ENCODE data around the gene FAM174C.

FAM174C gene

DNA sequence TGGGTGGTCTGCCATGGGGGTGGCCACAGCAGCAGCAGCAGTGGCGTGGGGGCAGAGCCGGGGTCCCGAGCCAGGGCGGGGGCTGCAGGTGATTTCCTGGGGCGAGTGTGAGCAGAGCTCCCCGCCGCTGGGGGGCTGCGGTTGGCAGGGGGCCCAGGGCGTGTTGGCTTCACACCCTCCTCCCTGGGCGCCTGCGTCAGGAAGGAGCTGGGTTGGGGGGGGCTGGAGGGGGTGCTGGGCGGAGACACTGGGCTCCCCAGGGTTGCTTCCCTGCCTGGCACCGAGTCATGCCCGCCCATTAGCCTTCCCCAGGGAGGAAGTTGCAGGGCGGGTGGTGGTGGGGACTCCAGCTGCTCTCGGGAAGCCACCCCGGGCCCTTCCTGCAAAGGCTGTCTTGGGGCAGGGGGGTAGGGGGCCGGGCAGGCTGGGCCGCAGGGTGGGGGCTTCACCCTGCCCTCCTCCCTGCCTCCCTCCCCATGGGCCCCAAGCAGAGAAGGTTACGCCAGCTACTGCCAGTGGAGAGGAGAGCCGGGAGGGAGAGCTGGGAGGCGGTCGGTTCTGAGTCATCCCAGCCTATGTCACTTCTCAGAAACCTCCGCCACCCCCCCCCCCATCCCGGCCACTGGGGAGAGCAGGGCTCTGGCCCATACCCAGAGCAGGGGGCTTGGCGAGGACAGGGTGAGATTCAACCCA, 22.4 kb upstream of the FAM174C start:
- no peaks in the 10 kb centered on the region for H3K9me3 ChIP-seq (ENCODE audit: control insufficient read depth, insufficient read depth, low read depth, low read length)
- H3K4me3 ChIP-seq (ENCODE audit: low read depth, low read length) = peak overlapping the region; percentile 71; the same call in 1 of the 2 replicates
- H3K4me1 ChIP-seq (ENCODE audit: control insufficient read depth, insufficient read depth, low read length) = peaks cover 27% of the 10 kb centered on the region
- peaks cover 63% of the 10 kb centered on the region for H3K36me3 ChIP-seq (ENCODE audit: control insufficient read depth, insufficient read depth, low read length)
- peak overlapping the region; percentile 75 for H3K9ac ChIP-seq (ENCODE audit: low read length)
- H3K27me3 ChIP-seq (ENCODE audit: control insufficient read depth, insufficient read depth, low read length) = no peaks in the 10 kb centered on the region
- peak overlapping the region; percentile 93 for H3K27ac ChIP-seq (ENCODE audit: low read depth, low read length)

DNA sequence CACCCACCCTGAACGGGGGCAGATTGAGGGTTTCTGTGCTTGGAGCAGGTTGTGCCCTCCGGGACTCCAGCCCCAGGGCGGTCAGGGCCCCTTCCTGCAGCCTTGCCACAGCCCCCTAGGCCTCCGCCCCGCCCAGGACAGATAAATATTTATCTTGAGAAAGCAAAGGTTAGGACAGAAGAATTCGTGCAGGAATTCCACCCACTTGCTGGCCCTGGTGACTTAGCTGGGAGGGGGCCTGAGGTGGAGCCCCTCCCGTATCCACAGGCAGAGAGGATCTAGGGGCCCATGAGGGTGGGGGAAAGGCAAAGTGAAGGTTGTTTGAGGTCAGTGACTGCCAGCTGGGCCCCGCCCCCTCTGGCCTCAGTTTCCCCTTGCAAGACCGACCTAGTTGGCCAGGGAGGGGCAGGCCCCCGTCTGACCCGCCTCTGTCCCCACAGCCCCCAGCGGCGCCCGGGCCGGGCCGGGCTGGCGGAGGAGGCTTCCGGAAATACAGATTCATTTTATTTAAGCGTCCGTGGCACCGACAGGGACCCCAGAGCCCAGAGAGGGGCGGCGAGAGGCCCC, 21.7 kb upstream of the FAM174C start:
- H3K9me3 ChIP-seq (ENCODE audit: control insufficient read depth, insufficient read depth, low read depth, low read length) = no peaks in the 10 kb centered on the region
- H3K4me3 ChIP-seq (ENCODE audit: low read depth, low read length) = no peak overlapping the region; the same call in 1 of the 2 replicates
- peaks cover 69% of the 10 kb centered on the region for H3K36me3 ChIP-seq (ENCODE audit: control insufficient read depth, insufficient read depth, low read length)
- H3K27ac ChIP-seq (ENCODE audit: low read depth, low read length) = peak overlapping the region; percentile 93; the same call in 1 of the 2 replicates
- H3K9ac ChIP-seq (ENCODE audit: low read length) = peak overlapping the region; percentile 41
- H3K4me1 ChIP-seq (ENCODE audit: control insufficient read depth, insufficient read depth, low read length) = peaks cover 31% of the 10 kb centered on the region
- no peaks in the 10 kb centered on the region for H3K27me3 ChIP-seq (ENCODE audit: control insufficient read depth, insufficient read depth, low read length)

DNA sequence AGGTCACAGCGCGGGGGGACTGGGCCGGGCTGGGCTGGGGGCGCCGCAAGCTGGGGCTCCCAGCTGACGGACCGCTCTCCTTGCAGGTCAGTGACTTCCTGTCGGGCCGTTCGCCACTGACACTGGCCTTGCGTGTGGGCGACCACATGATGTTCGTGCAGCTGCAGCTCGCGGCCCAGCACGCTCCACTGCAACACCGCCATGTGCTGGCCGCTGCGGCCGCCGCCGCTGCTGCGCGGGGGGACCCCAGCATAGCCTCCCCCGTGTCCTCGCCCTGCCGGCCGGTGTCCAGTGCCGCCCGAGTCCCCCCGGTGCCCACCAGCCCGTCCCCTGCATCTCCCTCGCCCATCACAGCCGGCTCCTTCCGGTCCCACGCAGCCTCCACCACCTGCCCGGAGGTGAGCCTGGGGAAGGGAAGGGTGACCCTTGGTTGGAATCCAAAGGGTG, 21.2 kb upstream of the FAM174C start:
- Histone ChIP-seq H3K9me3 (ENCODE audit: control insufficient read depth, insufficient read depth, low read depth, low read length) (no peaks in the 10 kb centered on the region), H3K36me3 (ENCODE audit: control insufficient read depth, insufficient read depth, low read length) (peaks cover 69% of the 10 kb centered on the region), H3K9ac (ENCODE audit: low read length) (no peak overlapping the region), H3K27me3 (ENCODE audit: control insufficient read depth, insufficient read depth, low read length) (no peaks in the 10 kb centered on the region), H3K27ac (ENCODE audit: low read depth, low read length) (peak overlapping the region; percentile 23; the same call in 1 of the 2 replicates), H3K4me1 (ENCODE audit: control insufficient read depth, insufficient read depth, low read length) (peaks cover 35% of the 10 kb centered on the region), H3K4me3 (ENCODE audit: low read depth, low read length) (no peak overlapping the region)

- Histone ChIP-seq H3K9ac (ENCODE audit: low read length) (no peak overlapping the region), H3K4me1 (ENCODE audit: control insufficient read depth, insufficient read depth, low read length) (peaks cover 41% of the 10 kb centered on the region), H3K27me3 (ENCODE audit: control insufficient read depth, insufficient read depth, low read length) (no peaks in the 10 kb centered on the region), H3K27ac (ENCODE audit: low read depth, low read length) (0 out of 2 replicates have a peak overlapping the region, but pooled peaks have one; percentile 23), H3K9me3 (ENCODE audit: control insufficient read depth, insufficient read depth, low read depth, low read length) (no peaks in the 10 kb centered on the region), H3K4me3 (ENCODE audit: low read depth, low read length) (no peak overlapping the region), H3K36me3 (ENCODE audit: control insufficient read depth, insufficient read depth, low read length) (peaks cover 69% of the 10 kb centered on the region)
Observed at GRCh38 chr19:1254530-1255185, 20.7 kb upstream of the FAM174C start.

DNA sequence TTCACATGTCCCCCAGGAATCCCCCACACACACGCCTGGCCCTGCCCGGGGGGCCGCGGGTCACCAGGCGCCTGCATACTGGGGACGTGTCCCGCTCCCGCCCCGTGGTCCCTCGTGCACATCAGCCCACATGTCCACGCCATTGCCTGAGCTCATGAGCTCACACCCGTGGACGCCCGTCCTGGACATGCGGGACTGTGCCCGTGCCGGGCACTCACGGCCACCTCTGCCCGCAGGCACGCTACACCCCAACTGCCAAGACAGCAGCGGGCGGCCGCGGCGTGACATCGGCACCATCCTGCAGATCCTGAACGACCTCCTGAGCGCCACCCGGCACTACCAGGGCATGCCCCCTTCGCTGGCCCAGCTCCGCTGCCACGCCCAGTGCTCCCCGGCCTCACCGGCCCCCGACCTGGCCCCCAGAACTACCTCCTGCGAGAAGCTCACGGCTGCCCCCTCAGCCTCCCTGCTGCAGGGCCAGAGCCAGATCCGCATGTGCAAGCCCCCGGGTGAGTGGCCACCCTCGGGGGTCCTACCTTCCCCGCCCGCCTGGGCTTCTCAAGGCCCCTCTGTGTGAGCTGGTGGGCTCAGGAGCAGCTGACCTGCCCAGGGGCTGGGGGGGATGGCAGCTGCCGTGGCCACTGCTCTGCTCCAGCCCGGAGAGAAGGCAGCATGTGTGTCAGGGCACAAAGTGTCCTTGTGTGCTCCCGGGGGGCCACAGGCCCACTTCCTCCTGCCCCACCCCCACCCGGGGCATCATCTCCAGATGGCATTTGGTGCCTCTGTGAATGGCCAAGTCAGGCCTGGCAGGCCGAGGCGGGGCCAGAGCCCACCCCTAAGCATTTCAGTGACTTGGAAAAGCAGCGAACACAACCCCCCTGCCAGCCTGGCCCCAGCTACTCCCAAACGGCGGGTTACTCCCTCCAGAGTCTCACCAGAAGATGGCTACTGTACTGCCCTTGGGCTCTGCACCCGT, 19.9 kb upstream of the FAM174C start:
- Histone ChIP-seq H3K36me3 (ENCODE audit: control insufficient read depth, insufficient read depth, low read length) (peaks cover 67% of the 10 kb centered on the region), H3K9me3 (ENCODE audit: control insufficient read depth, insufficient read depth, low read depth, low read length) (no peaks in the 10 kb centered on the region), H3K4me1 (ENCODE audit: control insufficient read depth, insufficient read depth, low read length) (peaks cover 49% of the 10 kb centered on the region), H3K4me3 (ENCODE audit: low read depth, low read length) (no peak overlapping the region), H3K9ac (ENCODE audit: low read length) (no peak overlapping the region), H3K27ac (ENCODE audit: low read depth, low read length) (no peak overlapping the region), H3K27me3 (ENCODE audit: control insufficient read depth, insufficient read depth, low read length) (no peaks in the 10 kb centered on the region)

DNA sequence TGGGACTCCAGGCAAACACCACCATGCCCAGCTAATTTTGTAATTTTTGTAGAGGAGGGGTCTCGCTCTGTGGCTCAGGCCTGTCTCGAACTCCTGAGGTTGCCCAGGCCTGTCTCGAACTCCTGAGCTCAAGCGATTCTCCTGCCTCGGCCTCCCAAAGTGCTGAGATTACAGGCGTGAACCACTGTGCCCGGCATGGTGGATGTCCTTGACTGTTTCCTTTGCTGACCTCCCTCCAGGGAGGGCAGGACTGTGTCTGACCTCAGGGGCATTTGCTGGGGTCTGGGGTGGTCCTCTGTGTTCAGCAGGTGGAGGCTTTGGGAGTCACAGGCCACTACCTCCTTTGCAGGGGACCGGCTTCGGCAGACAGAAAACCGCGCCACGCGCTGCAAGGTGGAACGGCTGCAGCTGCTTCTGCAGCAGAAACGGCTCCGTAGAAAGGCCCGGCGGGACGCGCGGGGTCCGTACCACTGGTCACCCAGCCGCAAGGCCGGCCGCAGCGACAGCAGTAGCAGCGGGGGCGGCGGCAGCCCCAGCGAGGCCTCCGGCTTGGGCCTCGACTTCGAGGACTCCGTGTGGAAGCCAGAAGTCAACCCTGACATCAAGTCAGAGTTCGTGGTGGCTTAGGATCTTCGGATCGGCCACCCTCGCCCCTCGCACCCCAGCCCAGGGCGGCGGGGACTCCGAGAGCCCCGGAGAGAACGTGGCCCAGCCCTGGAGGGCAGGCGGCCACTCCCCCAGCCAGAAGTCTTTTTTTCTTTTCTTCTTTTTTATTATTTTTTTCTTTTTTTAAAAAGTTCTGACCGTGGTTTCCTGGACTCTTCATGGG, 18.5 kb upstream of the FAM174C start:
- no peak overlapping the region for H3K9ac ChIP-seq (ENCODE audit: low read length)
- peaks cover 53% of the 10 kb centered on the region for H3K4me1 ChIP-seq (ENCODE audit: control insufficient read depth, insufficient read depth, low read length)
- H3K27me3 ChIP-seq (ENCODE audit: control insufficient read depth, insufficient read depth, low read length) = no peaks in the 10 kb centered on the region
- peaks cover 58% of the 10 kb centered on the region for H3K36me3 ChIP-seq (ENCODE audit: control insufficient read depth, insufficient read depth, low read length)
- no peaks in the 10 kb centered on the region for H3K9me3 ChIP-seq (ENCODE audit: control insufficient read depth, insufficient read depth, low read depth, low read length)
- H3K4me3 ChIP-seq (ENCODE audit: low read depth, low read length) = no peak overlapping the region
- no peak overlapping the region for H3K27ac ChIP-seq (ENCODE audit: low read depth, low read length)

- H3K4me1 ChIP-seq (ENCODE audit: control insufficient read depth, insufficient read depth, low read length) = peaks cover 61% of the 10 kb centered on the region
- H3K9ac ChIP-seq (ENCODE audit: low read length) = no peak overlapping the region
- peaks cover 51% of the 10 kb centered on the region for H3K36me3 ChIP-seq (ENCODE audit: control insufficient read depth, insufficient read depth, low read length)
Observed at GRCh38 chr19:1257475-1258162, 17.7 kb upstream of the FAM174C start.

DNA sequence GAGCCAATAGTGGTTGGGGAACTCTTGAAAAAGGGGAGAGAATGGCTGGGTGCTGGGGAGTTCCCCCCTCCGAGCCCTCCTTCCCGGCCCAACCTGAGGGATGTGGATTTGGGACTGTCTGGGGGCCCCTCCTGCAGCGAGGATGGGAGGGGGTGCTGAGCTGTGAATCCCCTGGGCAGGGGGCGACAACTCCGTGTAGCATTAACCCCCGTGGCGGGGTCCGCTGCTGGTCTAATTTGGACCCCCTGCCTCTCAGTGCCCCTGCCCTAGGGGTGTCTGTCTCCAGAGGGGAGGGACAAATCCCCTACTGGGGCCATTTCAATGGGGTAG, 17.2 kb upstream of the FAM174C start:
- no peak overlapping the region for H3K9ac ChIP-seq (ENCODE audit: low read length)
- H3K27me3 ChIP-seq (ENCODE audit: control insufficient read depth, insufficient read depth, low read length) = no peaks in the 10 kb centered on the region
- H3K4me1 ChIP-seq (ENCODE audit: control insufficient read depth, insufficient read depth, low read length) = peaks cover 66% of the 10 kb centered on the region
- peaks cover 51% of the 10 kb centered on the region for H3K36me3 ChIP-seq (ENCODE audit: control insufficient read depth, insufficient read depth, low read length)
- H3K9me3 ChIP-seq (ENCODE audit: control insufficient read depth, insufficient read depth, low read depth, low read length) = no peaks in the 10 kb centered on the region
- H3K27ac ChIP-seq (ENCODE audit: low read depth, low read length) = peak overlapping the region; percentile 58; the same call in 1 of the 2 replicates
- no peak overlapping the region for H3K4me3 ChIP-seq (ENCODE audit: low read depth, low read length)

More at GRCh38 chr19:1257475-1258162, 17.7 kb upstream of the FAM174C start:
- H3K4me3 ChIP-seq (ENCODE audit: low read depth, low read length) = no peak overlapping the region
- H3K27me3 ChIP-seq (ENCODE audit: control insufficient read depth, insufficient read depth, low read length) = no peaks in the 10 kb centered on the region
- H3K27ac ChIP-seq (ENCODE audit: low read depth, low read length) = peak overlapping the region; percentile 58; the same call in 1 of the 2 replicates
- no peaks in the 10 kb centered on the region for H3K9me3 ChIP-seq (ENCODE audit: control insufficient read depth, insufficient read depth, low read depth, low read length)

DNA sequence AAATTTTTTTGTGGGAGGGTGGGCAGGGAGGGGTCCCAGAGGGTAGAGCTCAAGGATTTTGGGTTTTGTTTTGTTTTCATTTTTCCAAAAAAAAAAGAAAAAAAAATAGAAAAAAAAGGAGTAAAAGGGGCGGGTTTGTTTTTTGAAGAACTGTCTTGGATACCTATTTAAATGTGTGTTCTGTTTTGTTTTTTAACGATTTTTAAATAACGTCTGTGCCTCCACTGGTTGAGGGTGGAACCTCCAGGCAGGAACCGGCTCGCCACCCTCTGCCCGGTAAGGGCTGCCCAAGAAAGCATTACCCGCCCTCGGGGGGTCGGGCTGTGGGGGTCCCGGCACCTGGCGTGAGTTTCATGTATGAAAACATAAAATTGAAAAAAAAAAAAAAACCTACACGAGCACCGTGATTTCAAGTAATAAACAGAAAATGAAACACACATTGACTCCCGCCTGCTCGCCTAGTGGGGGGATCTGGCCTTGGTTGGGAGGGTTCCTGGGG, 16.6 kb upstream of the FAM174C start:
- H3K27me3 ChIP-seq (ENCODE audit: control insufficient read depth, insufficient read depth, low read length) = no peaks in the 10 kb centered on the region
- H3K36me3 ChIP-seq (ENCODE audit: control insufficient read depth, insufficient read depth, low read length) = peaks cover 46% of the 10 kb centered on the region
- no peak overlapping the region for H3K9ac ChIP-seq (ENCODE audit: low read length)
- H3K4me3 ChIP-seq (ENCODE audit: low read depth, low read length) = no peak overlapping the region; the same call in 1 of the 2 replicates
- no peaks in the 10 kb centered on the region for H3K9me3 ChIP-seq (ENCODE audit: control insufficient read depth, insufficient read depth, low read depth, low read length)
- peak overlapping the region; percentile 66; the same call in 1 of the 2 replicates for H3K27ac ChIP-seq (ENCODE audit: low read depth, low read length)
- H3K4me1 ChIP-seq (ENCODE audit: control insufficient read depth, insufficient read depth, low read length) = peaks cover 64% of the 10 kb centered on the region

Data from HUES6 (cell line).